GM21576 (cell line): ENCODE measurements around the gene COMMD9.
"Not testable (repeated sequence)": the region's sequence is repeated elsewhere in the genome, so short reads cannot be mapped to it uniquely, and the experiment has no call there.

Experiments
- ATAC-seq: cut with Tn5 transposase; IDR thresholded peaks from one replicate; pipeline ENCODE4 v1.9.1; 2021; ENCODE audit warnings: mild to moderate bottlenecking, moderate library complexity; ENCODE audit not compliant: unreplicated experiment

Gene COMMD9

DNA sequence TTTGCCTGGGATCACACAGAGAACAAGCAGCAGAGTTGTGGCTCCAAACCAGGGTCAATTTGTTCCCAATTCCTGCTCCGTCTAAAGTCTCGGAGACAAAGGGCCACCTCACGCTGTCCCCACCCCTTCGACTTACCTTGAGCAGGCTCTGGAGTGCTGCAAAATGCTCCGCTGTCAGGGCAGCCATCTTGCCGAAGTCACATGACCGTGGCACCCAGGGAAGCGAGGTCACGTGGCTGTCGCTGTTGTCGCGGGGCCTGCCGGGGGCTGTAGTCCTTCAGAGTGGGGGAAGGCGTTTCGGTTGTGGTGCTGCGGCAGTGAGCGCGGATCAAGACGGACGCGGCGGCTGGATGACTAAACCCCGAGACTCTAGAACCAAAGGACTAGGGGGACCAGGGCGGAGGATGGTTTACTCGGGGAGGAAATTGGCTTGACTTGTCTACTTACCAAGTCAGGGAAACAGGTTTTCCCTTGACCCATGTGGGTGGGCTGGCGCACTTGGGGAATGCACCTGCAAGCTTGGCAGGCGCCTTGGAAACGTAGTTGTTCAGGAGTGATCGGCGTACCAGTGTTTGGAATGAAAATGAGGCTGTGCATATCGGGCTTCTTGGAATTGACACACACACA is at the start of gene COMMD9:
COMMD9 (minus strand) TSS at position 199 of the 627 bp plus-strand sequence; CDS start at position 187, 12 bp downstream.
- peak; percentile 99 for ATAC-seq

DNA sequence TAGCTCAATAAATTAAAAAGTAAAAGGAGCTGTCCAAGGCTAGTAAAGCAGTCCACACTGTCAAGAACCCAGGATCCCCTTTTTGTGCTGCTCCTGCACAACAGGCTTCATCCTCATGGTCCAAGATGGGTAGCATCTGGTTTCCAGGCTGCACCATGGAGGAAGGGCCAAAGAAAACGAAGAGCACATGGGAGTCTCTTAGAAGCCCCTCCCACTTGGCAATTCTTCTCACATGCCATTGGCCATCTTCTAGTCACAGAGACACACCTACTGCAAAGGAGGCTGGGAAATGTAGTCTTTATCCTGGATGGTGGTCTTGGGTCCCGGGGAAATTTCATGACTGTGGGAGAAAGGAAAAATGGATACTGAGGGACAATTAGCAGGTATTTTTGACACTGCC is 44.7 kb upstream of the COMMD9 start:
- no peak for ATAC-seq

DNA sequence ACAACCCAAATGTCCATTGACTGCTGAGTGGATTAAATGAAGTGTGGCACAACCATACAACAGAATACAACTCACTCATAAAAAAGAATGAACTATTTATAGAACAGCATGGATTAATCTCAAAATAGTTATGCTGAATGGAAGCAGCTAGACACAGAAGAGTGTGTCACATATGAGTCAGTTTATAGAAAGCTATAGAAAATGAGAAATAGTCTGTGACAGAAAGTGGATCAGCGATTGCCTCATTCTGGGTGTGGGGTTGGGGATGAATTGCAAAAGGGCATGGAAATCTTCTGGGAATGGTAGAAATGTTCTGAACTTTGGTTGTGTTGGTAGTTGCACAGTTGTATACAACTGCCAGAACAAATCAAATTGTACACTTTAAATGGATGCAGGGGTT is 44.2 kb upstream of the COMMD9 start:
- ATAC-seq = no peak

DNA sequence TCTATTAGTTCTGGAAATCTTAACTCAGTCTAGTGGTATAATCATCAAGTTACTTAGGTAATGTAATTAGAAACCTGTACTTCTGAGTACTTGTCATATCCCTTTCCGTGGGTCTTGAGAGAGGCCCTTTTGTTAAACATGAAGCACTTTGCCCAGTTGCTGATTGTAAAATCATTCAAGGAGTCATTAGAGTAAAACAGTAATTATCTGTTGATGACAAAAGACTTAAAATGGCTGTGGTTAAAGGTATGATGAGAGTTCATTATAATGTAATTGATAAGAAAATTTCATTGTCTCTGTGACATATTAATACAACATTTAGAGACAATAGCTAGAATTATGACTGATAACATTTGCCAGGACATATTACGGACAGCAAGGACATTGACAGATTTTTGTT is 41.2 kb upstream of the COMMD9 start:
- ATAC-seq = no peak

DNA sequence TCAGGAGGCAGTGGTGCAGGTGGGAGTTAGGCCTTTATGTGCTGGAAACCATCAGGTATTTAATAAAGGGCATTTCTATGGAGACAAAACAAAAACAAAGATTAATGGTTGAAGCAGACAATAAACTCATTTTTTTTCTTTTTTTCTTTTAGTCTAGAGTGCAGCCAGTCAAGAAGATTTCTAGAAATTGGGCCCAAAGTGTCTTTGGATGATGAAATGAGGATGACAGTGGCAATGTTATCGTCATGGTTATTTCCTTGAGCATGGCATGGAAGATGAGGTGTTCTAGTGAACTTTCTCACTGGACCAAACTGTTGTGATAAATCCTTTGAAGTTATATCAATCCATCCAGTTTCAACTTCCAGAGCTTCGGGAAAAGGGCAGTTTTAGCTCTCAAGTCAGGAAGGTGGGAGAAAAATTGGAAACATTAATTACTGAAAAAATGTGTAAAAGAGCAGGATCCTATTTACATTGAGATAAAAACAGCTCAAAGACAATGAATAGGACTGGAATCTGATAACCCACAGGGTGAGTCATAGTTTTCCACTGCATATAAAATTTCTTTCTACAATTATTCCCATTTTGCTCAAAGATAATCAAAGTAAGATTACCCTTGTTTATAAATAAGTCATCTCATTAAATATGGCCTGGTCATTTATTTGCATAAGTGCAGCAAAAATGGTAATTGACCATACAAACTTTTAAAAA is 39.9 kb upstream of the COMMD9 start:
- no peak for ATAC-seq

DNA sequence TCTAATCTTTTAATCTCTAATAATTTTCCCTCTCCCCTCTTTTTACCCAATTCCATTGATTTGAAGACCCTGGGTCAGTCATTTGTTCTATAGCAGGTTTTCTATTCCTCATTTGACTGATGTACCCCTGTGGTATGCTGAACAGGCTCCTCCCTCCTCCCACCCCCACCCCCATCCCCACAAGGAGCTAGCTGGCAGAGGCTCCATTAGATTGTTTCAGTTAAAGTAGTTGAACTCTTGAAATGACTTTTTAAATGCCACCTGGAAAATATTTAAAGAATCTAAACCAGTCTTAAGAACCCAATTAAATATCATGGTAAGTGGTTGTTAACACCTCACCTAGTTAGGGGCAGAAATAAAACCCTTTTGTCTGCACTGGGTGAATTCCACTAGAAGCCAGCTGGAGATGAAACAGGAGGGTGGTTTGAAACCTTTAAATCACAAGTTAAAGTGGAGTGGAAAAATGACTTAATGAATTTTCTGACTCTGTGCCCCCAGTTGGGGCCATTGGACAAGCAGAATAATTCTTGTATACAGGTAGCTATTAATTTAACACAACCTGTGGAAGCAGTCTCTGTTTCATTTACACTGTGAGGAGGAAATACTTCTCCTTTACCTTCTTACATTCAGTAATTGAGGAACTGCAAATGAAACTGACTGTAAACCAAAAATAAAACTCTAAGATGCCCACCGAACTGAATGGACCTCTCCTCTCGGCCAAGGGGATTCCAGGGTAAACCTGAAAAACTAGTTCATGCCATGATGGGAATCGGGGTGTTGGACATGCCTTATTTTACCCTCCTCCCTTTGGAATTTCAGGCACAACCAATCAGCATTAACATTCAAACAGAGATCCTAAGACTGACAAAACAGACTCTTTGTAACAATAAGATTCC is 37.5 kb upstream of the COMMD9 start:
- peak; percentile 88 for ATAC-seq

DNA sequence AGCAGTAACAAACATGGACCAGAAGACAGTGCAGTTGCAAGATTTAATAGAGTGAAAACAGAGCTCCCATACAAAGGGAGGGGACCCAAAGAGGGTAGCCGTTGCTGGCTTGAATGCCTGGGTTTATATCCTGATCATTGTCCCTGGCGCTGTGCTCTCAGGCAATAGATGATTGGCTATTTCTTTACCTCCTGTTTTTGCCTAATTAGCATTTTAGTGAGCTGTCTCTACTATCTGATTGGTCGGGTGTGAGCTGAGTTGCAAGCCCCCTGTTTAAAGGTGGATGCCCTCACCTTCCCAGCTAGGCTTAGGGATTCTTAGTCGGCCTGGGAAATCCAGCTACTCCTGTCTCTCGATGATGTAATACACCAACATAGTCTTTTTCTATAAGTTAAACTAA is 36.2 kb upstream of the COMMD9 start:
- ATAC-seq = not testable (repeated sequence)

DNA sequence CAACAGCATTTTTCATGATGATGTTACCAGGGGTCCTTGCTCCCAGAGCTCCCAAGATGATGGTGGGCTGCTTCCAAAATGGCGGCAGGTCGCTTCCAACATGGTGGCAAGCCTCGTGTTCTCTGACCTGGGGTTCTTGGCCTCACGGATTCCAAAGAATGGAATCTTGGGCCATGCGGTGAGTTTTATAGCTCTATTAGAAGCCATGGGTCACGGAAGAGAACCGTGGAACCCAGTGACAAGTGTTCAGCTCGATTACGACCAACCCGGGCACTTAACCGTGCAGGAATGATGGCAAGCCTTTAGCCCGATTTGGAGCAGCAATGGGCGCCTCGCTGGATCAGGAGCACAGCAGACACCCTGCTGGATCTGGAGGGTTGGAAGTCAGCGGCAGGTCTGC is 35.7 kb upstream of the COMMD9 start:
- not testable (repeated sequence) for ATAC-seq

DNA sequence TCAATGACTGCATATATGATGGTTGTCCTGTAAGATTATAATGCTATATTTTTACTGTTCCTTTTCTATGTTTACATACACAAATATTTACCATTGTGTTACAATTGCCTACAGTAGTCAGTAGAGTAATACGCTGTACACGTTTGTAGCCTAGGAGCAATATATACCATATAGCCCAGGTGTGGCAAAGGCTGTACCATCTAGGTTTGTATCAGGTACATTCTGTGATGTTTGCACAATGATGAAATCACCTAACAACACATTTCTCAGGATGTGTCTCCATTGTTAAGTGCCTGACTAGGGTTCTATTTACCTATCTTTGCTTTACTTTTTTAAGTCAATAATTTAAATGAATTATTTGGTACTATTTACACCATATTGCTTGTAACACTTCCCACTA is 28.8 kb upstream of the COMMD9 start:
- ATAC-seq = no peak

DNA sequence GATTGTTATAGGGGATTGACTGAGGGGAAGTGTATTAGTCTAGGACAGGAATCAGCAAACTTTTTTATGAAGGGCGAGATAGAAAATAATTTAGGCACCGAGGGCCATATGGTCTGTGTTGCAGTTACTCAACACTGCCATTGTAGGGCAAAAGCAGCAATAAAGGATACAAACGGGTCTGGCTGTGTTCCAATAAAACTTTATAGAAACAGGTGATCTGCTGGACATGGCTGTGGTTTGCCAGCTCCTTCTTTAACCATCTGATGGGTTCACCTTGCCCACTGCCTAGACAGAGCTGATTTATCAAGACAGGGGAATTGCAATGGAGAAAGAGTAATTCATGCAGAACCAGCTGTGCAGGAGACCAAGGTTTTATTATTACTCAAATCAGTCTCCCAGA is 26.8 kb upstream of the COMMD9 start:
- ATAC-seq = no peak

DNA sequence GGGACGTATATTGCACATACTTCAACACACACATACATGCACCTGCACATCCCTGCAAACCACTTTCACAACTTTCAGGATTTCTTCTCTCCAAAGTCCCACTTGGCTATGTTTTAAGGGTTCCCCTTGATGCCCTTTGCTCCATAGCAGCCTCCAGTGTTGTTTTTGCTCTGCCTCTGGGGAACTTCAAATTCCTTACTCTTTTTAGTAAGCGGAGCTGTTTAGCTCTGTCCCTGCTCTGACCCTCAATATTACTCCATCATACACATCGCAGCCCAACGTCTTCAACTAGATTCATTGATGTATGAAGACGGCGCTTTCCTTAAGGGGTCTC is 25.2 kb upstream of the COMMD9 start:
- ATAC-seq = no peak

DNA sequence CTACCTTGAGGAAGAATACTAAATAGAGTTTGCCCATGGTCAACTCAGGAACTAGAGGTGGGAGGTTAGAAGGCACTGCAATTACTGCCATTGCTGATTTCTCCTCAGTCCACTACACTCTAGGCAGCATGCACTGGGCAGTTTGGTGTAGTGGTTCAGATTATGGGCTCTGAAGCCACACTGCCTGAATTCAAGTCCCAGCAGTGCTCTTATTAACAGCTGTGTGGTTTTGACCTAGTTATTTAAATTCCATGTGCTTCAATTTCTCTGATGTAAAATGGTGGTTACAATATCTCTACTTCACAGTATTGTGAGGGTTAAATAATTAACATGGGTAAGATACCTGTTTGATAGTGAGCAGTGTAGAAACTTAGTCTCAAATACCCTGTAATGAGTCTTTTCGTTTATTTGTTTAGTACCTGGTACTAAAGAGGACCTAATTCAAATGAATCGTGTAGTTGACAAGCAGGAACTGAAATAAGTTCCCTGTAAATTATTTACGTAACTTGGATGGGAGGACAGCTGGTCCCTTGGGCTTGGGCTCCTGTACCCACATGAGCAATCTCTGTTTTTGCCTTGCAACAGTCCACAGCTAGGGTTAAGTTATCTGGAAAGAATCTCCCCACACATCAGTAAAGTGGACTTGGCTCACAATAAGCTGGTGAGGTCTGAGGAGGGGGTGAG is 24.7 kb upstream of the COMMD9 start:
- ATAC-seq = no peak

DNA sequence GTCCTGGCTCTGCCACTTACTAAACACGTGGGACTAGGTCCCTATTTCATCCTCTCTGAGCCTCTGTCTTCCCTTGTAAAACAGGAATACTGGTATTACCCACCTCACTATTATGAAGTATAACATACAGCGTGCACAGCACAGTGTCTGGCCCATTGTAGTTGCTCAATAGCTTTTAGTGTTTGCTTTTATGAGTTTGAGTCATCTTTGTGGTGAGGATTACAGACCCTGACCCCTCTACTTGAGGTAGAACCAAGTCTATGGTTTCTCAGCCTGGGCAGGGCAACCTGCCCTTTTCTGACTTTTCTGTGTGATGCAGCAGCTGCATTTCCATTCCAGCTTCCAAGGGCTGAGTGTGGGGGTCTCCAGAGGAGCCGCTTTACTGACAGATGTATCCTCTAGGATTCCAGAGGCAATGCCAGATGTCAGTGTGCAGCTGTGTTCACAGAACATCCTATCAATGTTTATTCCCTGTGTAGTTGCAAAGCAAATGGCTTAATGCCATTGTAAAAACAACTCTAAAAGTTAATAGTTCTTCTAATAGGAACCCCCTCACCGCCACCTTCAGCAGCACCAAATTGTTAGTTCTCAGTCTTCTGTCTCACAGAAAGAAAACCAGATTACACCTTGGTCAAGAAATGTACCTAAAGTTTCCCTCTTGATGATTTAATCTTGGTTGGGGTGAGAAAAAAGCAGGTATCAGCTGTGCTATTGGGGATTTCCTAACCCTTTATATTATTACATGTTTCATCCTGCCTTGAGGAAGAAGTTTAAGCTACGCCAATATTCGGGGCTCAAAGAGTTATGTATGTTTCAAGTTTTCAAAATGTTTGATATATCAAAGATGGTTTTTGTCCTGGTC is 23.6 kb upstream of the COMMD9 start:
- ATAC-seq = no peak

DNA sequence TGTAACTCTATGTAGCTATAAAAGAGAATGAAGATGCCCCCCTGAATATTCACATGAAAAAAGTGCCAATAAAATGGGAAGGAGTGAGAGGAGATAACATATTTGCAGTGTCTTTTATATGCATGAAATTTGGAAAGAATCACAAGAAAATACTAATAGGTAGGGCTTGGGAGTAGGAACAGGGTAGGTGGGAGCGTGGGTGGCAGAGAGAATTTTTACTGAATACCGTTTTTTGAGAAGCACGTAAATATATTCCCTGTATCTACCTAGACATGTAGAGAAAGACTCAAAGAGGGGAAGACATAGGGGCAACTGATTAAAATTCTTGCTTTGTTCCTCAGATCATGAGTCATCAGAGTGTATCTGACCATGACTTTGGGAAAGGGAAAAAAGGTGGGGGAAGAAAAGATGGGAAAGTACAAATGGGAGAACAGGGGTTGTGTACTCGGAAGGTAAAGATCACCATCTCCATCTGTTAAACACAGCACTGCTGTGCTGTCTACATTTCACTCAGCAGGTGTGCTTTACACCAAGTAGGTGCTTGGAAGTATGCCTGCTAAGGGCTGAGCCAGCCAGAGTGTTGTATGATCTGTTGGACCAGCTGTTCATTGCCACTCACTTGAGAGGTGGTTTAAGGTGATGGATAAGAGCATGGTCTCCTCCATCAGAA is 22.8 kb upstream of the COMMD9 start:
- ATAC-seq = no peak

DNA sequence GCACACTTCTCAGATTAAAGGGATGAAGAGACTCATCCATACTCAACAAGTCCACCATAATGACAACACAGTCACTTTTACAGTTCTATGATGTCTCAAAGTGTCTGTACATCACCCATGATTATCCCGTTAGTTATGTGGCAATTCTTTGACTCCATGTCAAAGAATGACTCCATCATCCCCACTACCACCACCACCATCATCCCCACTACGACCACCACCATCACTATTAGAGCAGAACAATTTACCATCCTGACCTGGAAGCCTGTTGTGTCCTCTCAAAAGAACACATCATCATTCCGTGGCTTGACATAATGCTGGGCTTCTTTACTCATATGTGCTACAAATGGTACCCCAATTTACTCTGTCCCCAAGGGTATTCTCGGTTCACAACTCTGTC is 20.6 kb upstream of the COMMD9 start:
- no peak for ATAC-seq

DNA sequence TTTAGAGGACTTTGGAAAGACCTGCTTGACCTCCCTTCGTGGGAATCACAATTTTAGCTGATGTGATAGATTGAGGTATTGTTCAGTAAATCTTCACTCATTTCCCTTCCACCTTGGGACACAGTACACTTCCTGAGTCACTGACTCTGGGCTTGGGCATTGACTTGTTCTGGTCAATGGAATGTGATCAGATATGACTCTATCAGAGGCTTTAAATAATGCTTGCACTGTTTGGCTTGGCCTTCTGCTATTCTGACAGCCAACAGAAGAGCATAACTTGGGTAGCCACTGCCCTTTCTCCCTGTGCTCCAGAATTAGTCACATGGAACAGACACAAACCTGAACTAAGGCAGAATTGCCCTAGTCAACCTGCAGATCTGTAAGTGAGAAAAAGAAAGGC is 19.4 kb upstream of the COMMD9 start:
- no peak for ATAC-seq

DNA sequence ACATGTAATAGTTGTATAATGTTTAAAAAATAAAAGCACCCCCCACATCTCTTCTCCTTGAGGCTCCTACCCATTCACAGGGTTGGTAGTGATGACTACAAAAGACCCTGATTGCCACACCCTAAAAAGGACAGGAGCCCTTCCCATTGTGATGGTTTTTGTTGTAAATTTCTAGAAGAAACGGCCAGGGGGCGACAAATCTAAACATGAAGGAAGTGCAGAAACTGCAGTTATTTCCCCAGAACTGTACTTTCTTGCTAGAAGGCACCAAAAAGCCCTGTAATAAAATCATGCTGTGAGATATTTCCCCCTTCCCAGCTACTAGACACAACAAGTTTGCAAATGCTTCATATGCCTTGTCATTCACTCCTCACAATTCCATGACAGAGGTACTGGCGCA is 17.7 kb upstream of the COMMD9 start:
- no peak for ATAC-seq

DNA sequence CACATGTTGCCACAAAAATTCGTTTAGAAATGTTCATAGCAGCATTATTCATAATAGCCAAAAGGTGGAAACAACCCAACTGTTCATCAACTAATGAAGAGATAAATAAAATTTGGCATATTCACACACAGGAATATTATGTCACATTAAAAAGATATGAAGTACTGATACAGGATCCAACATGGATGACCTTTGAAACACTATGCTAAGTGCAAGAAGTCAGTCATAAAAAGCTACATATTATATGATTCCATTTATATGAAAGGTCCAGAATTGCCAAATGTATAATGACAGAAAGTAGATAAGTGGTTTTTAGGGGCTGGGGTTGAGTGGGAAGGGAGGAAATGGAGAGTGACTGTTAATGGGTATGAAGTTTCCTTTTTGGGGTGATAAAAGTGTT is 15.8 kb upstream of the COMMD9 start:
- ATAC-seq = no peak

DNA sequence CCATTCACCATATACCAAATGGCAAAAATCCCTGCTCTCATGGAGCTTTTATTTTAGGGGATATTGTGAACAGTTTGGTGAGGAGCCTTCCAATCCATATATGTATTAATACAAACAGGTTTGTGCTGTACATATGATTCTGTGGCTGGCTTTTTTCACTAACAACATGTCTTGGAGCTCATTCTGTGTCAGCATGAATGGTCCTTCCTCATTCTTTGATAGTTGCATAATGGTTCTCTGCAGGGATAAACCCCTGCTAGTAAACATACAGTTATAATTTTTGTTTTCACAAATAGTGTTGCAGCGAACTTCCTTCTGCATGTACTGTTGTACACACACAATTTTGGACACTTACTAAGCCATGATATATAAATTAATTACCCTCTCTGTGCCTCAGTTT is 15.1 kb upstream of the COMMD9 start:
- no peak for ATAC-seq

DNA sequence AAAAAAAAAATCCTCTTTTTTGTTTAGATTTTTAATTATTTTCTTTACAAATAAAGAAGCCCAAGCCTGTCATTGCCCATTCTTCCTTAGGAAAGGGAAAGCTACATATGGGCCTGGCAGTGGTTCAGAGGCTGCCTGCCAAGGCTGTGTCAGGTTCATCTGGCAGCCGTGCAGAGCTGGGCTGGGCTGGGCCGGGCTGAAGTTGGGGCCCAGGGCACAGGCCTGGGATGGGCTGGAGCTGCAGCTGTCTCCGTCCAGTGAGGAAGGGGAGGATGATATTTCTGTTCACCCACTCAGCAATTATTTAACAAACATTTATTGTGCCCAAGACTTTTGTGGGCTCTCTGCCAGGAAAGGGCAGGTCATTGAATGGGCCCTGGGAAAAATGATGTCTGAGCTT is 11.4 kb upstream of the COMMD9 start:
- ATAC-seq = no peak
